Sigmoid colon (tissue), 7 donors: ENCODE measurements around the gene BOC. TPM values are rescaled to one million over a fixed set of nuclear protein-coding genes. Genes with fewer than 3 reads are reported as not detected.

ENCODE experiments used
- DNase-seq: peaks from one replicate; pipeline ENCODE4 v3.0.0-alpha.2; 2019
- H3K27ac ChIP-seq, 4 donors: fragments of 200-600 bp; sonication (generic); one replicate each; pipeline ENCODE4 v1.5.1; 2016 to 2019; ENCODE audit warnings: mild to moderate bottlenecking in 1 of 4
- H3K27me3 ChIP-seq, 3 donors: fragments of 200-600 bp; sonication (generic); one replicate each; pipeline ENCODE4 v1.5.1; 2019; ENCODE audit warnings: mild to moderate bottlenecking in 1 of 3
- H3K36me3 ChIP-seq, 4 donors: fragments of 200-600 bp; sonication (generic); one replicate each; pipeline ENCODE4 v1.5.1; 2016 to 2019
- H3K4me1 ChIP-seq, 4 donors: fragments of 200-600 bp; sonication (generic); one replicate each; pipeline ENCODE4 v1.5.1; 2017 to 2019
- H3K4me3 ChIP-seq, 4 donors: fragments of 200-600 bp; sonication (generic); one replicate each; pipeline ENCODE4 v1.5.1; 2017 to 2019; ENCODE audit warnings: mild to moderate bottlenecking in 2 of 4, moderate library complexity in 1 of 4
- H3K9me3 ChIP-seq, 4 donors: fragments of 200-600 bp in 3 of 4; sonication (generic) in 3 of 4; one replicate each; pipeline versions ENCODE4 v1.5.1 to v1.6.1; 2013 to 2019
- CTCF ChIP-seq, 4 experiments: fragments of 450-650 bp in 3 of 4; fragments of 200-600 bp in 1 of 4; IDR thresholded peaks; one replicate each; pipeline ENCODE4 v1.5.1; 2016 to 2019; ENCODE audit warnings: antibody characterized with exemption in 4 of 4, mild to moderate bottlenecking in 3 of 4, moderate library complexity in 2 of 4
- EP300 ChIP-seq, 4 donors: sonication (generic); formaldehyde crosslinking; IDR thresholded peaks; one replicate each; pipeline ENCODE4 v1.6.1; 2017; ENCODE audit warnings: antibody characterized with exemption in 4 of 4
- POLR2A ChIP-seq, 2 donors: fragments of 450-650 bp; IDR thresholded peaks; one replicate each; pipeline ENCODE4 v1.6.1; 2016; ENCODE audit warnings: antibody characterized with exemption in 2 of 2, mild to moderate bottlenecking in 2 of 2, moderate library complexity in 2 of 2
- POLR2AphosphoS5 ChIP-seq, 4 donors: sonication (generic); formaldehyde crosslinking; IDR thresholded peaks; one replicate each; pipeline ENCODE4 v1.6.1; 2017; ENCODE audit warnings: antibody characterized with exemption in 4 of 4
- WGBS, 2 donors: extraction: QIAGEN DNeasy Blood & Tissue Kit; methylation state at CpG; one replicate each; pipeline ENCODE4 v1.1.7; 2013; 5-methylcytosine and 5-hydroxymethylcytosine counted together
- intact Hi-C: fragments of 100-400 bp; cut with DNase I; formaldehyde crosslinking; loops from one replicate; pipeline ENCODE4 v1.15.1; 2023
- polyA plus RNA-seq, 3 donors: library from polyadenylated mRNA; stranded (reverse); fragments of 200-250 nt; gene quantifications; one replicate each; pipeline ENCODE4 v1.2.3, GENCODE V29; 2013
- total RNA-seq, 4 donors: library from RNA; depleted of rRNA; stranded (reverse); fragments of >200 nt; gene quantifications; one replicate each; pipeline ENCODE4 v1.1.0, GENCODE V29; 2016
- donor health status: healthy with polysubstance abuse.
- donor health status: Bipolar disorder and iron deficiency.
- donor health status: healthy.

Gene BOC
- total and polyA plus RNA-seq, 7 donors, result 1.6 to 122 (median 80.3) TPM

- H3K9me3 ChIP-seq, result no peaks in the 10 kb centered on the region
- H3K36me3 ChIP-seq, result peaks cover 0 to 15% (median 6%) of the 10 kb centered on the region in 4 donors
- peak; percentile 76 for DNase-seq
- peak overlapping the region; percentile 73 to 97 (median 91) for H3K4me3 ChIP-seq
- H3K27ac ChIP-seq, result peak overlapping the region; percentile 95 to 97 (median 96)
- peak in 2 of 4 donors; percentile 14 to 37 for TF ChIP-seq POLR2AphosphoS5 (IDR thresholded peaks at IDR 0.05)
- TF ChIP-seq EP300 (IDR thresholded peaks at IDR 0.05), result no peak
- TF ChIP-seq CTCF (IDR thresholded peaks at IDR 0.05), result no peak
- no peak for TF ChIP-seq POLR2A (IDR thresholded peaks at IDR 0.05)
- intact Hi-C loops, result loop anchor here (2.0 to 5.0 kb wide), 3 partner anchors 77 to 305 kb away; partner anchors contain the start of gene SPICE1
- H3K27me3 ChIP-seq, result no peaks in the 10 kb centered on the region
- peaks cover 0 to 57% (median 32%) of the 10 kb centered on the region in 4 donors for H3K4me1 ChIP-seq
- WGBS, 2 donors, result 2% methylated on average over 62 of the region's 62 CpGs
Measured at GRCh38 chr3:113212150-113212843, 940 bp downstream of the BOC start.

DNA sequence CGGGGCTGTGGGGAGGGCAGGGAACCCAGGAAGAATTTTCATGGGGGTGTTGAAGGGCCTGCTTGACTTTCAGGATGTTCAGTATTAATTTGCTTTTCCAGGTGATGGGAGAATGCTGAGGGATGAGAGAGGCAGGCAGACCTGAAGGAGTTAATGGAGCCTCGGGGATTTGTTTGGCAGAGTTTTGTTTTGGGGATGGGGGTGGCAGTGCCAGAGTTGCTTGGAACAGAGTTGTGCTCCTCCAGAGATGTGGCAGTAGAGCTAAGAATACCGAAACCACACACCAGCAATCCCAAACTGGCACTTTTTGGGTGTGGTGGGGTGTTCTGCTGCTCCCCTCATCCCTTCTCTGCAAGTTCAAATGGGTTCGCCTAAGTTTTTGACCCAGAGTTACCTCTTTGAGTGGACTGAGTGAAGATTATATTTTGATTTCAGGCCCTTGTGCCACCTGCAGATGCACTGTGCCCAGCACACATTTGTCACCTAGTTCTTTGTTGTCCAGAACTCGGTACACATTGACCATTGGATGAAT is 1.6 kb downstream of the BOC start:
- H3K36me3 ChIP-seq, result peaks cover 2 to 21% (median 7%) of the 10 kb centered on the region in 4 donors
- DNase-seq, result no peak
- no peak for TF ChIP-seq EP300 (IDR thresholded peaks at IDR 0.05)
- no peak for TF ChIP-seq POLR2A (IDR thresholded peaks at IDR 0.05)
- TF ChIP-seq POLR2AphosphoS5 (IDR thresholded peaks at IDR 0.05), result no peak
- TF ChIP-seq CTCF (IDR thresholded peaks at IDR 0.05), result no peak
- peak overlapping the region; percentile 73 to 97 (median 91) for H3K4me3 ChIP-seq
- peaks cover 0 to 59% (median 36%) of the 10 kb centered on the region in 4 donors for H3K4me1 ChIP-seq
- intact Hi-C loops, result loop anchor here (2.0 to 5.0 kb wide), 3 partner anchors 76 to 304 kb away; partner anchors contain the start of gene SPICE1
- H3K27ac ChIP-seq, result peak overlapping the region; percentile 95 to 97 (median 96)
- H3K27me3 ChIP-seq, result no peaks in the 10 kb centered on the region
- 31 to 45% methylated on average over 5 of the region's 5 CpGs for WGBS, 2 donors
- H3K9me3 ChIP-seq, result no peaks in the 10 kb centered on the region

GRCh38 chr3:113213896-113214587 is 2.7 kb downstream of the BOC start:
- intact Hi-C loops, result loop anchor here (2.0 to 5.0 kb wide), 3 partner anchors 75 to 303 kb away; partner anchors contain the start of gene SPICE1
- H3K4me3 ChIP-seq, result peak overlapping the region; percentile 73 to 97 (median 91)
- peak overlapping the region; percentile 95 to 97 (median 96) for H3K27ac ChIP-seq
- WGBS, 2 donors, result 86 to 91% methylated on average over 7 of the region's 7 CpGs
- H3K36me3 ChIP-seq, result peaks cover 3 to 32% (median 10%) of the 10 kb centered on the region in 4 donors
- no peaks in the 10 kb centered on the region for H3K9me3 ChIP-seq
- TF ChIP-seq EP300 (IDR thresholded peaks at IDR 0.05), result no peak
- TF ChIP-seq POLR2A (IDR thresholded peaks at IDR 0.05), result no peak
- no peak for TF ChIP-seq POLR2AphosphoS5 (IDR thresholded peaks at IDR 0.05)
- no peak for TF ChIP-seq CTCF (IDR thresholded peaks at IDR 0.05)
- no peak for DNase-seq
- H3K27me3 ChIP-seq, result no peaks in the 10 kb centered on the region
- H3K4me1 ChIP-seq, result peaks cover 0 to 67% (median 47%) of the 10 kb centered on the region in 4 donors

GRCh38 chr3:113214917-113215595 is 3.7 kb downstream of the BOC start:
- intact Hi-C loops, result loop anchor here (5.0 kb wide), 1 partner anchor 302 kb away; the partner anchor contains the start of gene SPICE1

More at GRCh38 chr3:113214917-113215595, 3.7 kb downstream of the BOC start:
- Histone ChIP-seq H3K27me3 (no peaks in the 10 kb centered on the region), H3K9me3 (no peaks in the 10 kb centered on the region), H3K27ac (peak overlapping the region; percentile 37 to 97 (median 96)), H3K4me1 (peaks cover 0 to 68% (median 50%) of the 10 kb centered on the region in 4 donors), H3K4me3 (peak overlapping the region in 1 of 4 donors; percentile 90), H3K36me3 (peaks cover 3 to 43% (median 17%) of the 10 kb centered on the region in 4 donors)
- TF ChIP-seq POLR2A (IDR thresholded peaks at IDR 0.05), result no peak
- TF ChIP-seq EP300 (IDR thresholded peaks at IDR 0.05), result no peak
- TF ChIP-seq CTCF (IDR thresholded peaks at IDR 0.05), result no peak
- peak in 1 of 4 donors; percentile 27 for TF ChIP-seq POLR2AphosphoS5 (IDR thresholded peaks at IDR 0.05)
- no peak for DNase-seq
- WGBS, 2 donors, result 59 to 74% methylated on average over 2 of the region's 2 CpGs
